ENCODE data around the gene ITGA2. TPM values are rescaled to one million over a fixed set of nuclear protein-coding genes. Genes with fewer than 3 reads are reported as not detected.
A peak's percentile ranks its signal among the peaks of the same experiment; 100 is the strongest.

ITGA2 gene
- total RNA-seq, 1 experiment from 2014 or later = 13.6 TPM

GRCh38 chr5:52948418-52949076 is 40.6 kb upstream of the ITGA2 start:
- H3K9me3 ChIP-seq = no peaks in the 10 kb centered on the region
- TF ChIP-seq CTCF (IDR thresholded peaks at IDR 0.05; ENCODE audit: insufficient read depth in 1 of 2, low read depth in 1 of 2, low read length in 1 of 2, severe bottlenecking in 1 of 2, unreplicated experiment in 1 of 2) = peak; percentile 78 to 86
- no peak overlapping the region for H3K27ac Mint-ChIP-seq (ENCODE audit: unreplicated experiment)
- no peaks in the 10 kb centered on the region for H3K27me3 ChIP-seq (replicated peaks; ENCODE audit: control insufficient read depth, insufficient read depth, low read length)
- H3K4me1 ChIP-seq = peaks cover 8% of the 10 kb centered on the region; the same call in 1 of the 2 replicates
- no peak overlapping the region for H3K4me3 ChIP-seq (ENCODE audit: low read depth, low read length)
- peak; percentile 75 to 76 for DNase-seq
- H3K4me1 Mint-ChIP-seq (ENCODE audit: low read depth, unreplicated experiment) = peaks cover 7% of the 10 kb centered on the region
- intact Hi-C loops (cut with micrococcal nuclease; ENCODE audit: unreplicated experiment) = loop anchor here (1.0 to 2.0 kb wide), 3 partner anchors 41 to 148 kb away; partner anchors contain the start of gene ITGA2
- H3K4me3 Mint-ChIP-seq (ENCODE audit: unreplicated experiment) = no peak overlapping the region
- no peaks in the 10 kb centered on the region for H3K36me3 Mint-ChIP-seq (ENCODE audit: insufficient read depth, unreplicated experiment)
- BruUV-seq (replicated peaks) = no TSS peak
- ChIA-PET CTCF (interaction anchor here (0.6 to 1.9 kb wide), 20 partner anchors 9 to 167 kb away, joined by 3 to 22 read pairs (median 4); partner anchors contain the start of genes ITGA1, ITGA2, MOCS2 and PELO), POLR2A (no interaction called here)
- no peaks in the 10 kb centered on the region for H3K9me3 Mint-ChIP-seq (ENCODE audit: unreplicated experiment)
- H3K27me3 Mint-ChIP-seq (ENCODE audit: insufficient read depth, unreplicated experiment) = no peaks in the 10 kb centered on the region
- H3K36me3 ChIP-seq (ENCODE audit: control insufficient read depth, insufficient read depth, low read length) = no peaks in the 10 kb centered on the region

- H3K36me3 ChIP-seq (ENCODE audit: control insufficient read depth, insufficient read depth, low read length) = no peaks in the 10 kb centered on the region
- intact Hi-C loops (cut with micrococcal nuclease; ENCODE audit: unreplicated experiment) = no loop called here
- ChIA-PET CTCF (interaction anchor here (1.1 to 1.8 kb wide), 2 partner anchors 38 to 40 kb away, joined by 6 to 8 read pairs; partner anchors contain the start of gene ITGA2), POLR2A (no interaction called here)
- H3K4me1 ChIP-seq = peaks cover 14% of the 10 kb centered on the region; the same call in 1 of the 2 replicates
- no peak overlapping the region for H3K4me3 Mint-ChIP-seq (ENCODE audit: unreplicated experiment)
- H3K27me3 ChIP-seq (replicated peaks; ENCODE audit: control insufficient read depth, insufficient read depth, low read length) = no peaks in the 10 kb centered on the region
- H3K36me3 Mint-ChIP-seq (ENCODE audit: insufficient read depth, unreplicated experiment) = no peaks in the 10 kb centered on the region
- no peaks in the 10 kb centered on the region for H3K27me3 Mint-ChIP-seq (ENCODE audit: insufficient read depth, unreplicated experiment)
- no peaks in the 10 kb centered on the region for H3K9me3 Mint-ChIP-seq (ENCODE audit: unreplicated experiment)
- H3K27ac Mint-ChIP-seq (ENCODE audit: unreplicated experiment) = no peak overlapping the region
- no peaks in the 10 kb centered on the region for H3K9me3 ChIP-seq
- BruUV-seq (replicated peaks) = no TSS peak
- peaks cover 13% of the 10 kb centered on the region for H3K4me1 Mint-ChIP-seq (ENCODE audit: low read depth, unreplicated experiment)
- no peak for TF ChIP-seq CTCF (IDR thresholded peaks at IDR 0.05; ENCODE audit: insufficient read depth in 1 of 2, low read depth in 1 of 2, low read length in 1 of 2, severe bottlenecking in 1 of 2, unreplicated experiment in 1 of 2)
- DNase-seq = no peak
- H3K4me3 ChIP-seq (ENCODE audit: low read depth, low read length) = no peak overlapping the region
These were observed 38.5 kb upstream of the ITGA2 start for GRCh38 chr5:52950686-52951085.

- TF ChIP-seq CTCF (IDR thresholded peaks at IDR 0.05; ENCODE audit: insufficient read depth in 1 of 2, low read depth in 1 of 2, low read length in 1 of 2, severe bottlenecking in 1 of 2, unreplicated experiment in 1 of 2) = no peak
- ChIA-PET POLR2A (no interaction called here), CTCF (no interaction called here)
- no peak overlapping the region for H3K27ac Mint-ChIP-seq (ENCODE audit: unreplicated experiment)
- H3K4me3 Mint-ChIP-seq (ENCODE audit: unreplicated experiment) = no peak overlapping the region
- no peak overlapping the region for H3K4me3 ChIP-seq (ENCODE audit: low read depth, low read length)
- BruUV-seq (replicated peaks) = no TSS peak
- H3K9me3 ChIP-seq = no peaks in the 10 kb centered on the region
- H3K4me1 Mint-ChIP-seq (ENCODE audit: low read depth, unreplicated experiment) = peaks cover 27% of the 10 kb centered on the region
- intact Hi-C loops (cut with micrococcal nuclease; ENCODE audit: unreplicated experiment) = no loop called here
- no peaks in the 10 kb centered on the region for H3K36me3 ChIP-seq (ENCODE audit: control insufficient read depth, insufficient read depth, low read length)
- no peaks in the 10 kb centered on the region for H3K36me3 Mint-ChIP-seq (ENCODE audit: insufficient read depth, unreplicated experiment)
- no peaks in the 10 kb centered on the region for H3K27me3 Mint-ChIP-seq (ENCODE audit: insufficient read depth, unreplicated experiment)
- H3K27me3 ChIP-seq (replicated peaks; ENCODE audit: control insufficient read depth, insufficient read depth, low read length) = no peaks in the 10 kb centered on the region
- no peaks in the 10 kb centered on the region for H3K9me3 Mint-ChIP-seq (ENCODE audit: unreplicated experiment)
- H3K4me1 ChIP-seq = peaks cover 20% of the 10 kb centered on the region
- DNase-seq = no peak
These were observed 36.7 kb upstream of the ITGA2 start for GRCh38 chr5:52952483-52952882.

Data from Caco-2 (cell line).